ENCODE results near the gene ZAR1. TPM values are rescaled to one million over a fixed set of nuclear protein-coding genes. Genes with fewer than 3 reads are reported as not detected.

The ZAR1 gene
- total and polyA plus RNA-seq, 4 donors, result 0.22 TPM; not detected in 3

DNA sequence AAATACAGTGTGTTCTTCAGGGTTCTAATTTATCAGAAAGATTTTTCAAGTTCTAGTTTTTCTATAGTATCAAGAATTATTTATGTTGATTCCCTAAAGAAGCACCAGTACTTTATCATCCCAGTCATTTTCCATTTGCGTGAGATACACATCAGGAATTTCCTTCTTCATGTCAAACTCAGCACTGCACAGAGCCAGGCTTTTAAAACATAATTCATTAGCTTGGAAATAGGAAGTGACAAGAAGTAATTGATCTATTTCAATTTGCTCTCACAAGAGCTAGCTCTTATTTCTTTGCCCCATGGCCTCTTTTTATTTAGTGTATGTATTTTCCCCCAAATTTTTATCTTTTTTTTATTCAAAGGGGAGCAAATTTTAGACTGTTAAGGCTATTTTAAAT lies 19.9 kb upstream of the ZAR1 start:
- WGBS, 2 donors, result 68% methylated on average over 1 of the region's 1 CpG
- Histone ChIP-seq H3K9ac (ENCODE audit: insufficient read depth in 1 of 2, low read length in 2 of 2) (no peak overlapping the region), H3K4me3 (no peak overlapping the region), H3K27me3 (ENCODE audit: control insufficient read depth in 3 of 3, insufficient read depth in 3 of 3, low read length in 2 of 3) (no peaks in the 10 kb centered on the region), H3K4me1 (ENCODE audit: control insufficient read depth in 5 of 5, insufficient read depth in 5 of 5, low read length in 5 of 5) (no peaks in the 10 kb centered on the region), H3K9me3 (ENCODE audit: control insufficient read depth in 4 of 4, insufficient read depth in 3 of 4, low read length in 3 of 4) (no peaks in the 10 kb centered on the region), H3K27ac (ENCODE audit: low read depth in 1 of 2, low read length in 1 of 2) (no peak overlapping the region), H3K36me3 (ENCODE audit: control insufficient read depth in 4 of 4, insufficient read depth in 4 of 4, low read length in 4 of 4) (no peaks in the 10 kb centered on the region)
- TF ChIP-seq, protein P1, sequence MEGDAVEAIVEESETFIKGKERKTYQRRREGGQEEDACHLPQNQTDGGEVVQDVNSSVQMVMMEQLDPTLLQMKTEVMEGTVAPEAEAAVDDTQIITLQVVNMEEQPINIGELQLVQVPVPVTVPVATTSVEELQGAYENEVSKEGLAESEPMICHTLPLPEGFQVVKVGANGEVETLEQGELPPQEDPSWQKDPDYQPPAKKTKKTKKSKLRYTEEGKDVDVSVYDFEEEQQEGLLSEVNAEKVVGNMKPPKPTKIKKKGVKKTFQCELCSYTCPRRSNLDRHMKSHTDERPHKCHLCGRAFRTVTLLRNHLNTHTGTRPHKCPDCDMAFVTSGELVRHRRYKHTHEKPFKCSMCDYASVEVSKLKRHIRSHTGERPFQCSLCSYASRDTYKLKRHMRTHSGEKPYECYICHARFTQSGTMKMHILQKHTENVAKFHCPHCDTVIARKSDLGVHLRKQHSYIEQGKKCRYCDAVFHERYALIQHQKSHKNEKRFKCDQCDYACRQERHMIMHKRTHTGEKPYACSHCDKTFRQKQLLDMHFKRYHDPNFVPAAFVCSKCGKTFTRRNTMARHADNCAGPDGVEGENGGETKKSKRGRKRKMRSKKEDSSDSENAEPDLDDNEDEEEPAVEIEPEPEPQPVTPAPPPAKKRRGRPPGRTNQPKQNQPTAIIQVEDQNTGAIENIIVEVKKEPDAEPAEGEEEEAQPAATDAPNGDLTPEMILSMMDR (IDR thresholded peaks at IDR 0.05; ENCODE audit: control extremely low read depth, extremely low read depth), result no peak
- ATAC-seq (ENCODE audit: insufficient read depth, low FRiP score), result no peak
- DNase-seq, result no peak

DNA sequence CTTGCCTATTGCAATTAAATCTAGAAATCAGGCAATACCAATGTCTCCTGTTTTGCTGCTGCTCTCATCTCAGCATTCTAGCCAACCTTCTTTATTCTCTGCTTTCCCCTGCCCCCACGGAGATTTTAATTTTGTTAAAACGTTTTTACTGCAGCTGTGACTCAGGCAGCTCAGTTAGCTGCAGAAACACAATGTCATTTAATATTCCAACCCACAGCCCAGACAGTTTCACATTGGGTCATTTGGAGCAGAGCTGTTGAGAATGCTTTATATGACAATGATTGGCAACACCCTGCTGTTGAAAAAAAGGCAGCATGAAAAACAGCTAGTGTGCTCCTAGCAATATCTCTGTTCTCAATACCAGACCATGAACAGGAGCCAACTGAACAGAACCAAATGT lies 19.5 kb upstream of the ZAR1 start:
- WGBS, 2 donors, result 53 to 62% methylated on average over 2 of the region's 2 CpGs
- ATAC-seq (ENCODE audit: insufficient read depth, low FRiP score), result no peak

DNA sequence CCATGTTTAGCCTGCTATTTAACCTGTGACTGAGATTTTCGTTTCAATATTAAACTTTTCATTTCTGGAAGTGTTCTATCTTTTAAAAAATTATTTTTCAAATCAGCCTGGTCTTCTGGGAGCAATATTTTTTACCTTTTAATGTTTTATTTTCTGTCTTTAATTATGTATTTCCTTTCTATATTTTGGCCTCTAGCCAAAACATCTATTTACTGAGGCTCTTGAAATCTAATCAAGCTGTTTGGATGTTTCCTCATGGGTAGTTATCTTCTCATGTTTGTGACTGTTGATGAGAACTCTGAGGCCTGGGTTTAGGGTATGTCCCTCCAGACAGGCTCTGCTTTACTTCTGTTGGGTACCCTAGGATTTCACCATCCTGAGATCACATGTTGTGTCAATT lies 17.3 kb upstream of the ZAR1 start:
- no peaks in the 10 kb centered on the region for H3K9me3 ChIP-seq (ENCODE audit: control insufficient read depth in 4 of 4, insufficient read depth in 3 of 4, low read length in 3 of 4)
- TF ChIP-seq, protein P1 (IDR thresholded peaks at IDR 0.05; ENCODE audit: control extremely low read depth, extremely low read depth), result no peak
- H3K36me3 ChIP-seq (ENCODE audit: control insufficient read depth in 4 of 4, insufficient read depth in 4 of 4, low read length in 4 of 4), result no peaks in the 10 kb centered on the region
- DNase-seq (no peak), ATAC-seq (ENCODE audit: insufficient read depth, low FRiP score) (no peak)
- peaks cover 0 to 4% (median 3%) of the 10 kb centered on the region in 3 donors for H3K27me3 ChIP-seq (ENCODE audit: control insufficient read depth in 3 of 3, insufficient read depth in 3 of 3, low read length in 2 of 3)
- no peaks in the 10 kb centered on the region for H3K4me1 ChIP-seq (ENCODE audit: control insufficient read depth in 5 of 5, insufficient read depth in 5 of 5, low read length in 5 of 5)
- no peak overlapping the region for H3K9ac ChIP-seq (ENCODE audit: insufficient read depth in 1 of 2, low read length in 2 of 2)
- no peak overlapping the region for H3K4me3 ChIP-seq
- no peak overlapping the region for H3K27ac ChIP-seq (ENCODE audit: low read depth in 1 of 2, low read length in 1 of 2)
- 84 to 85% methylated on average over 1 of the region's 1 CpG for WGBS, 2 donors

More for the DNA sequence above, 19.5 kb upstream of the ZAR1 start:
- Histone ChIP-seq H3K27ac (ENCODE audit: low read depth in 1 of 2, low read length in 1 of 2) (no peak overlapping the region), H3K9ac (ENCODE audit: insufficient read depth in 1 of 2, low read length in 2 of 2) (no peak overlapping the region), H3K36me3 (ENCODE audit: control insufficient read depth in 4 of 4, insufficient read depth in 4 of 4, low read length in 4 of 4) (no peaks in the 10 kb centered on the region), H3K4me1 (ENCODE audit: control insufficient read depth in 5 of 5, insufficient read depth in 5 of 5, low read length in 5 of 5) (no peaks in the 10 kb centered on the region), H3K27me3 (ENCODE audit: control insufficient read depth in 3 of 3, insufficient read depth in 3 of 3, low read length in 2 of 3) (no peaks in the 10 kb centered on the region), H3K9me3 (ENCODE audit: control insufficient read depth in 4 of 4, insufficient read depth in 3 of 4, low read length in 3 of 4) (no peaks in the 10 kb centered on the region), H3K4me3 (no peak overlapping the region)
- TF ChIP-seq, protein P1 (IDR thresholded peaks at IDR 0.05; ENCODE audit: control extremely low read depth, extremely low read depth), result no peak
- no peak for DNase-seq

DNA sequence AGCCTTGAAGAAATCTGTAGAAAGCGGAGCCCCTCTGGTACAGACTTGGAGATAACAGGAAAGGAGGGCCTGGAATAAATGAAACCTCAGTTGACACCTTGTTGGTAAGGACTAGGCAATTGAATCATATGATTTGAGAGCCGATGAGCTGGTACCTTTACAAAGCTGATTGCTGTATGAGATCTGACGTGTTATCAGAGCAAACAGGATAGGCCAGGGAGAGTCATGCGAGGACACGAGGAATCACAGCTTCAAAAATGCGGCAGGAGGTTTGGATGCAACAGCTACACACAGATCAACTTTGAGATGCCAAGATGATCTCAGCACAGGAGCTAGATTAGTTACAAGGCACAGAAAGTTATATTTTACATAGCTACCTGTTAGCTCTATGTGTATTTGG lies 14.3 kb upstream of the ZAR1 start:
- 95% methylated on average over 6 of the region's 6 CpGs for WGBS, 2 donors
- Histone ChIP-seq H3K9me3 (ENCODE audit: control insufficient read depth in 4 of 4, insufficient read depth in 3 of 4, low read length in 3 of 4) (peaks cover 0 to 2% (median 0%) of the 10 kb centered on the region in 4 donors), H3K27me3 (ENCODE audit: control insufficient read depth in 3 of 3, insufficient read depth in 3 of 3, low read length in 2 of 3) (peaks cover 0 to 11% (median 9%) of the 10 kb centered on the region in 3 donors), H3K9ac (ENCODE audit: insufficient read depth in 1 of 2, low read length in 2 of 2) (no peak overlapping the region), H3K36me3 (ENCODE audit: control insufficient read depth in 4 of 4, insufficient read depth in 4 of 4, low read length in 4 of 4) (no peaks in the 10 kb centered on the region), H3K4me1 (ENCODE audit: control insufficient read depth in 5 of 5, insufficient read depth in 5 of 5, low read length in 5 of 5) (no peaks in the 10 kb centered on the region), H3K4me3 (no peak overlapping the region), H3K27ac (ENCODE audit: low read depth in 1 of 2, low read length in 1 of 2) (no peak overlapping the region)
- DNase-seq (no peak), ATAC-seq (ENCODE audit: insufficient read depth, low FRiP score) (no peak)
- TF ChIP-seq, protein P1 (IDR thresholded peaks at IDR 0.05; ENCODE audit: control extremely low read depth, extremely low read depth), result no peak
